HT-29 (cell line): ENCODE results near the gene XPO4. TPM values are rescaled to one million over a fixed set of nuclear protein-coding genes. Genes with fewer than 3 reads are reported as not detected.
"Not testable (repeated sequence)": the region's sequence is repeated elsewhere in the genome, so short reads cannot be mapped to it uniquely, and the experiment has no call there.

Experiments
- DNase-seq: peaks from one replicate; pipeline ENCODE4 v3.0.0-alpha.2; 2015; ENCODE audit warnings: low spot score
- total RNA-seq: library from RNA; depleted of rRNA; stranded (reverse); fragments of >200 nt; shearing (Covaris generic); gene quantifications from 2 replicates; pipeline ENCODE4 v1.2.3, GENCODE V29; 2014; rRNA removed

Gene XPO4
- 38.6 and 57.4 TPM in 2 replicates for total RNA-seq

- DNase-seq, result peak; percentile 93
Measured at GRCh38 chr13:20902438-20903163, at the start of gene XPO4. Gene XPO4 (minus strand): TSS chr13:20902746. CDS start chr13:20902738, 8 bp downstream.

GRCh38 chr13:20948001-20948400 lies 45.5 kb upstream of the XPO4 start:
- not testable (repeated sequence) for DNase-seq

- DNase-seq, result no peak
Measured at GRCh38 chr13:20945952-20946383, 43.4 kb upstream of the XPO4 start.

- peak; percentile 40 for DNase-seq
Measured at GRCh38 chr13:20942938-20943559, 40.5 kb upstream of the XPO4 start.

GRCh38 chr13:20940511-20940910 lies 38.0 kb upstream of the XPO4 start:
- DNase-seq, result not testable (repeated sequence)

- DNase-seq, result no peak
Measured at GRCh38 chr13:20940083-20940482, 37.5 kb upstream of the XPO4 start.

GRCh38 chr13:20939662-20940061 lies 37.1 kb upstream of the XPO4 start:
- DNase-seq, result no peak

- DNase-seq, result no peak
Measured at GRCh38 chr13:20938302-20938701, 35.8 kb upstream of the XPO4 start.

GRCh38 chr13:20927596-20928257 lies 25.2 kb upstream of the XPO4 start:
- no peak for DNase-seq

GRCh38 chr13:20925395-20925790 lies 22.8 kb upstream of the XPO4 start:
- DNase-seq, result not testable (repeated sequence)

- DNase-seq, result peak; percentile 94
Measured at GRCh38 chr13:20924758-20925394, 22.3 kb upstream of the XPO4 start.

GRCh38 chr13:20923272-20923671 lies 20.7 kb upstream of the XPO4 start:
- DNase-seq, result no peak

GRCh38 chr13:20921572-20921971 lies 19.0 kb upstream of the XPO4 start:
- no peak for DNase-seq

- DNase-seq, result not testable (repeated sequence)
Measured at GRCh38 chr13:20915676-20916075, 13.1 kb upstream of the XPO4 start.

- no peak for DNase-seq
Measured at GRCh38 chr13:20911037-20911436, 8.5 kb upstream of the XPO4 start.

GRCh38 chr13:20908714-20909497 lies 6.4 kb upstream of the XPO4 start:
- DNase-seq, result no peak

GRCh38 chr13:20904908-20905307 lies 2.4 kb upstream of the XPO4 start:
- no peak for DNase-seq

GRCh38 chr13:20903164-20903475 lies 574 bp upstream of the XPO4 start:
- DNase-seq, result no peak

GRCh38 chr13:20901668-20902437 lies 693 bp downstream of the XPO4 start:
- peak; percentile 86 for DNase-seq

- no peak for DNase-seq
Measured at GRCh38 chr13:20894245-20894644, 8.3 kb downstream of the XPO4 start.

- DNase-seq, result no peak
Measured at GRCh38 chr13:20891768-20892167, 10.8 kb downstream of the XPO4 start.
